A673 (cell line): ENCODE measurements around the gene PARN. TPM values are rescaled to one million over a fixed set of nuclear protein-coding genes. Genes with fewer than 3 reads are reported as not detected.

Source experiments
- BruUV-seq: library from RNA; stranded (reverse); fragments of 400-500 nt; replicated peaks from 2 replicates; lab custom pipeline; 2021; lab: Mats Ljungman, UMichigan
- CTCF ChIA-PET: fragments of 300-600 bp; sonication (Branson Sonifier 250); formaldehyde crosslinking; loops from one replicate; lab custom pipeline; 2022; ENCODE audit warnings: antibody characterized with exemption; lab: Charles Lee
- POLR2A ChIA-PET: fragments of 300-600 bp; sonication (Branson Sonifier 250); formaldehyde crosslinking; loops from one replicate; lab custom pipeline; 2022; ENCODE audit warnings: antibody characterized with exemption; ENCODE audit not compliant: low non-redundant PET; lab: Charles Lee
- DNase-seq: peaks from one replicate; pipeline ENCODE4 v3.0.0-alpha.2; 2015; ENCODE audit warnings: low spot score
- H3K27ac ChIP-seq: fragments of 200-600 bp; sonication (generic); 2 replicates; pipeline ENCODE4 v1.5.1; 2016; ENCODE audit warnings: mixed run types, low read depth, mild to moderate bottlenecking, mixed read lengths, antibody characterized with exemption, low read length; ENCODE audit not compliant: poor library complexity, severe bottlenecking
- H3K27me3 ChIP-seq: fragments of 200-600 bp; sonication (generic); replicated peaks from 2 replicates; pipeline ENCODE4 v1.6.1; 2017; ENCODE audit warnings: mixed run types, low read depth, mild to moderate bottlenecking, mixed read lengths, antibody characterized with exemption, low read length; ENCODE audit not compliant: insufficient read depth, poor library complexity
- H3K36me3 ChIP-seq: fragments of 200-600 bp; sonication (generic); 2 replicates; pipeline ENCODE4 v1.6.1; 2016; ENCODE audit warnings: mixed run types, mild to moderate bottlenecking, mixed read lengths, antibody characterized with exemption, low read length; ENCODE audit not compliant: insufficient read depth, poor library complexity, severe bottlenecking
- H3K4me1 ChIP-seq: fragments of 200-600 bp; sonication (generic); 2 replicates; pipeline ENCODE4 v1.6.1; 2017; ENCODE audit warnings: mixed run types, mild to moderate bottlenecking, mixed read lengths, antibody characterized with exemption, low read length; ENCODE audit not compliant: insufficient read depth, poor library complexity, severe bottlenecking
- H3K4me3 ChIP-seq: fragments of 200-600 bp; sonication (generic); 2 replicates; pipeline ENCODE4 v1.5.1; 2016; ENCODE audit warnings: low read depth, mixed run types, mild to moderate bottlenecking, mixed read lengths, low read length; ENCODE audit not compliant: poor library complexity, severe bottlenecking
- H3K9me3 ChIP-seq: fragments of 200-600 bp; sonication (generic); 2 replicates; pipeline ENCODE4 v1.6.1; 2016; ENCODE audit warnings: mixed run types, low read depth, mild to moderate bottlenecking, mixed read lengths, antibody characterized with exemption, low read length; ENCODE audit not compliant: poor library complexity, severe bottlenecking
- EZH2 ChIP-seq: fragments of 200-600 bp; sonication (generic); IDR thresholded peaks from 2 replicates; pipeline ENCODE4 v1.6.1; 2017; ENCODE audit warnings: borderline replicate concordance, low read depth, mild to moderate bottlenecking, mixed read lengths, antibody characterized with exemption, low read length; ENCODE audit not compliant: poor library complexity, severe bottlenecking
- intact Hi-C: fragments of 100-400 bp; cut with micrococcal nuclease; formaldehyde crosslinking; loops from one replicate; pipeline ENCODE4 v1.10.0; 2022; ENCODE audit not compliant: unreplicated experiment
- total RNA-seq: library from RNA; stranded (reverse); gene quantifications from 2 replicates; pipeline ENCODE4 v1.2.3, GENCODE V29; 2021
- TF ChIP-seq, protein P1 (sequence below): fragments of 300-800, 200-600 bp; sonication (generic); conservative IDR thresholded peaks from 2 replicates; pipeline ENCODE4 v1.5.1; 2017; ENCODE audit warnings: low read depth, mild to moderate bottlenecking, antibody characterized with exemption, low read length, moderate library complexity, mixed read lengths

Gene PARN
- total RNA-seq, 1 experiment from 2014 or later = 37.5 TPM

DNA sequence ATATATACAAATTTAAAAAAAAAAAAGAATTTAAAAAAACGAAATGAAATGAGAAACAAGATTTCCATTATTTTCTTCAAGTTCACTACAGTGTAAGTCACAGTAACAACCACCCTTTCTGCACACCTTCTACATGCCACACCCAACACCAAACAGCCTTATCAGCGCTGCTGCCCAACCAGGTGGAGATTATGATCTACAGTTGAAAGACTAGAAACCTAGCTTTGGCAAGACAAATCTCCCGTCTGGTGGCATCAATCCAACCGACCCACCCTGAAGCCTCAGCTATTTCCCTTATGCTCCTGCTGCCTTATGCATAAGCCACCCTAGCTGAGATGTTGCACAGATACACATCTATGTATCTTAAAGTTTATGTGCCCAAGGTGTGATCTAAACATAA lies 60.8 kb downstream of the PARN start:
- H3K27me3 ChIP-seq = no peaks in the 10 kb centered on the region
- peaks cover 17% of the 10 kb centered on the region for H3K4me1 ChIP-seq
- intact Hi-C loops = no loop called here
- H3K9me3 ChIP-seq = no peaks in the 10 kb centered on the region
- no TSS peak for BruUV-seq
- H3K36me3 ChIP-seq = no peaks in the 10 kb centered on the region
- DNase-seq = no peak
- ChIA-PET CTCF (no interaction called here), POLR2A (no interaction called here)
- H3K27ac ChIP-seq = no peak overlapping the region
- no peak for TF ChIP-seq EZH2
- TF ChIP-seq, protein P1, sequence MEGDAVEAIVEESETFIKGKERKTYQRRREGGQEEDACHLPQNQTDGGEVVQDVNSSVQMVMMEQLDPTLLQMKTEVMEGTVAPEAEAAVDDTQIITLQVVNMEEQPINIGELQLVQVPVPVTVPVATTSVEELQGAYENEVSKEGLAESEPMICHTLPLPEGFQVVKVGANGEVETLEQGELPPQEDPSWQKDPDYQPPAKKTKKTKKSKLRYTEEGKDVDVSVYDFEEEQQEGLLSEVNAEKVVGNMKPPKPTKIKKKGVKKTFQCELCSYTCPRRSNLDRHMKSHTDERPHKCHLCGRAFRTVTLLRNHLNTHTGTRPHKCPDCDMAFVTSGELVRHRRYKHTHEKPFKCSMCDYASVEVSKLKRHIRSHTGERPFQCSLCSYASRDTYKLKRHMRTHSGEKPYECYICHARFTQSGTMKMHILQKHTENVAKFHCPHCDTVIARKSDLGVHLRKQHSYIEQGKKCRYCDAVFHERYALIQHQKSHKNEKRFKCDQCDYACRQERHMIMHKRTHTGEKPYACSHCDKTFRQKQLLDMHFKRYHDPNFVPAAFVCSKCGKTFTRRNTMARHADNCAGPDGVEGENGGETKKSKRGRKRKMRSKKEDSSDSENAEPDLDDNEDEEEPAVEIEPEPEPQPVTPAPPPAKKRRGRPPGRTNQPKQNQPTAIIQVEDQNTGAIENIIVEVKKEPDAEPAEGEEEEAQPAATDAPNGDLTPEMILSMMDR = no peak
- no peak overlapping the region for H3K4me3 ChIP-seq

DNA sequence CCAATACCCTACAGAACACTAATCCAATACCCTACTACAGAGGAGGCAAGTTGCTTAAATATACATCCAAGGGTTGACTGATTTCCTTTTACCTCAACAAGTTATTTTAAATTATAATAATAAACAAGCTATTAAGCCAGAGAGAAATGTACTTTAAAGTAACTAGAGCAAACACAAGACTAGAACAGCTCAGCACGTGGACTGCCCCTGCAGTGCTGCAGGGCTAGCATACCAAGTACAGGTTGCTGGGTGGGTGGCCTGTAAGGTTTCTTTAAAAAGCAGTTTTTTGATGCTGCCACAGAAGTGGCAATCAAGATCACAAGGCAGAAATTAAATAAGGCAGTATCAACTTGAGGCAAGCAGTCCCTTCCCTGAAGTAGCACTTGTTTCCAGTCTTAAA lies 63.5 kb downstream of the PARN start:
- no peak for DNase-seq
- CTCF ChIA-PET = no interaction called here
- POLR2A ChIA-PET = interaction anchor here (0.5 kb wide), 1 partner anchor 8 kb away, joined by 4 read pairs; no protein-coding TSS in a partner anchor
- Histone ChIP-seq H3K36me3 (no peaks in the 10 kb centered on the region), H3K9me3 (no peaks in the 10 kb centered on the region), H3K4me1 (peaks cover 21% of the 10 kb centered on the region), H3K4me3 (no peak overlapping the region), H3K27me3 (no peaks in the 10 kb centered on the region), H3K27ac (no peak overlapping the region)
- BruUV-seq = no TSS peak
- intact Hi-C loops = no loop called here
- TF ChIP-seq, protein P1 = no peak
- no peak for TF ChIP-seq EZH2

DNA sequence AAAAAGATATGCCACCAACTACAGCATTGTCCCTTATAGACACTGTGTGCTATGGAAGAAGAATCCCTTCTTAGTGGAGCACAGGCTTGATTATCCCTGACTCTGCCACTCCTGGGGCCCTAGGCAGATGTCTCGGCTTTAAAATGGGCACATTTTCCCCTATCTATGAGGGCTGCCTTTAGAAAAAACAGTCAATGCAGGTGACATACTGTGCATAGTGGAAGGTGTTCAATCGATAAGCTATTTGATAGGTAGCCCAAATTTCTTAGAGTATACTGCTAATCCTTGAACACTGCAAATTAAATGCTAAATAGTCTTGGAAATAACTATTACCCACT lies 64.4 kb downstream of the PARN start:
- no peak for DNase-seq
- Histone ChIP-seq H3K36me3 (no peaks in the 10 kb centered on the region), H3K4me1 (peaks cover 21% of the 10 kb centered on the region), H3K27ac (peak overlapping the region; percentile 35), H3K4me3 (no peak overlapping the region), H3K9me3 (no peaks in the 10 kb centered on the region), H3K27me3 (no peaks in the 10 kb centered on the region)
- intact Hi-C loops = no loop called here
- TF ChIP-seq, protein P1 = no peak
- TF ChIP-seq EZH2 = no peak
- BruUV-seq = no TSS peak
- POLR2A ChIA-PET = no interaction called here
- CTCF ChIA-PET = no interaction called here
